HUES6 (cell line): ENCODE results near the gene SGMS1.
"Not testable (repeated sequence)": the region's sequence is repeated elsewhere in the genome, so short reads cannot be mapped to it uniquely, and the experiment has no call there.

Source experiments
- H3K27ac ChIP-seq: 2 replicates; pipeline ENCODE4 v1.7.0; 2013; ENCODE audit warnings: low read depth, mild to moderate bottlenecking, low read length, inconsistent platforms
- H3K27me3 ChIP-seq: 2 replicates; pipeline ENCODE4 v1.6.1; 2013; ENCODE audit warnings: low read length; ENCODE audit not compliant: control insufficient read depth, insufficient read depth
- H3K36me3 ChIP-seq: 2 replicates; pipeline ENCODE4 v1.6.1; 2013; ENCODE audit warnings: low read length; ENCODE audit not compliant: control insufficient read depth, insufficient read depth
- H3K4me1 ChIP-seq: 2 replicates; pipeline ENCODE4 v1.6.1; 2013; ENCODE audit warnings: low read length; ENCODE audit not compliant: control insufficient read depth, insufficient read depth
- H3K4me3 ChIP-seq: 2 replicates; pipeline ENCODE4 v1.5.1; 2013; ENCODE audit warnings: low read depth, low read length
- H3K9ac ChIP-seq: one replicate; pipeline ENCODE4 v1.6.1; 2013; ENCODE audit warnings: mild to moderate bottlenecking, low read length
- H3K9me3 ChIP-seq: 2 replicates; pipeline ENCODE4 v1.6.1; 2013; ENCODE audit warnings: low read depth, low read length; ENCODE audit not compliant: control insufficient read depth, insufficient read depth

The SGMS1 gene

GRCh38 chr10:50375745-50376144 is 248.0 kb downstream of the SGMS1 start:
- no peak overlapping the region for H3K4me3 ChIP-seq
- no peak overlapping the region for H3K27ac ChIP-seq
- no peaks in the 10 kb centered on the region for H3K4me1 ChIP-seq

GRCh38 chr10:50375051-50375452 is 248.7 kb downstream of the SGMS1 start:
- Histone ChIP-seq H3K4me3 (no peak overlapping the region), H3K9ac (no peak overlapping the region), H3K9me3 (no peaks in the 10 kb centered on the region), H3K4me1 (no peaks in the 10 kb centered on the region), H3K36me3 (no peaks in the 10 kb centered on the region), H3K27ac (no peak overlapping the region), H3K27me3 (no peaks in the 10 kb centered on the region)

More at GRCh38 chr10:50375745-50376144, 248.0 kb downstream of the SGMS1 start:
- Histone ChIP-seq H3K27me3 (no peaks in the 10 kb centered on the region), H3K9me3 (no peaks in the 10 kb centered on the region), H3K9ac (no peak overlapping the region), H3K36me3 (no peaks in the 10 kb centered on the region)

- Histone ChIP-seq H3K4me1 (no peaks in the 10 kb centered on the region), H3K9ac (no peak overlapping the region), H3K27me3 (no peaks in the 10 kb centered on the region), H3K4me3 (no peak overlapping the region), H3K36me3 (no peaks in the 10 kb centered on the region), H3K9me3 (no peaks in the 10 kb centered on the region), H3K27ac (no peak overlapping the region)
Observed at GRCh38 chr10:50373821-50374501, 249.8 kb downstream of the SGMS1 start.

GRCh38 chr10:50369931-50370330 is 253.8 kb downstream of the SGMS1 start:
- H3K9ac ChIP-seq: no peak overlapping the region
- H3K27ac ChIP-seq: no peak overlapping the region
- H3K9me3 ChIP-seq: no peaks in the 10 kb centered on the region
- no peaks in the 10 kb centered on the region for H3K36me3 ChIP-seq
- H3K27me3 ChIP-seq: no peaks in the 10 kb centered on the region
- H3K4me3 ChIP-seq: no peak overlapping the region
- no peaks in the 10 kb centered on the region for H3K4me1 ChIP-seq

GRCh38 chr10:50367732-50368131 is 256.0 kb downstream of the SGMS1 start:
- no peaks in the 10 kb centered on the region for H3K9me3 ChIP-seq
- H3K9ac ChIP-seq: no peak overlapping the region
- H3K27me3 ChIP-seq: no peaks in the 10 kb centered on the region
- H3K4me1 ChIP-seq: no peaks in the 10 kb centered on the region; the same call in 1 of the 2 replicates
- H3K4me3 ChIP-seq: no peak overlapping the region
- H3K27ac ChIP-seq: no peak overlapping the region
- no peaks in the 10 kb centered on the region for H3K36me3 ChIP-seq

GRCh38 chr10:50366421-50366820 is 257.3 kb downstream of the SGMS1 start:
- H3K27me3 ChIP-seq, H3K9me3 ChIP-seq, H3K4me3 ChIP-seq, H3K27ac ChIP-seq, H3K36me3 ChIP-seq, H3K9ac ChIP-seq, H3K4me1 ChIP-seq: not testable (repeated sequence)

GRCh38 chr10:50364730-50365129 is 259.0 kb downstream of the SGMS1 start:
- H3K9me3 ChIP-seq, H3K4me1 ChIP-seq, H3K9ac ChIP-seq, H3K27me3 ChIP-seq, H3K27ac ChIP-seq, H3K4me3 ChIP-seq, H3K36me3 ChIP-seq: not testable (repeated sequence)

GRCh38 chr10:50362547-50363125 is 261.1 kb downstream of the SGMS1 start:
- no peaks in the 10 kb centered on the region for H3K36me3 ChIP-seq
- no peaks in the 10 kb centered on the region for H3K9me3 ChIP-seq
- H3K4me3 ChIP-seq: no peak overlapping the region
- H3K9ac ChIP-seq: no peak overlapping the region
- no peaks in the 10 kb centered on the region for H3K27me3 ChIP-seq
- H3K4me1 ChIP-seq: no peaks in the 10 kb centered on the region; the same call in 1 of the 2 replicates
- H3K27ac ChIP-seq: no peak overlapping the region

GRCh38 chr10:50361946-50362345 is 261.8 kb downstream of the SGMS1 start:
- Histone ChIP-seq H3K9me3 (no peaks in the 10 kb centered on the region), H3K27ac (no peak overlapping the region), H3K9ac (no peak overlapping the region), H3K4me3 (no peak overlapping the region), H3K4me1 (no peaks in the 10 kb centered on the region; the same call in 1 of the 2 replicates), H3K36me3 (no peaks in the 10 kb centered on the region), H3K27me3 (no peaks in the 10 kb centered on the region)

- no peak overlapping the region for H3K27ac ChIP-seq
Observed at GRCh38 chr10:50360077-50360850, 263.5 kb downstream of the SGMS1 start.

More at GRCh38 chr10:50360077-50360850, 263.5 kb downstream of the SGMS1 start:
- no peaks in the 10 kb centered on the region for H3K36me3 ChIP-seq
- no peak overlapping the region for H3K4me3 ChIP-seq
- H3K4me1 ChIP-seq: no peaks in the 10 kb centered on the region; the same call in 1 of the 2 replicates
- no peak overlapping the region for H3K9ac ChIP-seq
- no peaks in the 10 kb centered on the region for H3K27me3 ChIP-seq
- no peaks in the 10 kb centered on the region for H3K9me3 ChIP-seq
